Activated CD8-positive, alpha-beta memory T cell treated with anti-CD3 and anti-CD28 coated beads, Interleukin-2, amount 10 ng/mL, durations not matched to agents 7 days and 5 days (primary cell): ENCODE results near the gene PRR3. TPM values are rescaled to one million over a fixed set of nuclear protein-coding genes. Genes with fewer than 3 reads are reported as not detected.

Experiments used
- ATAC-seq: fragments of 150-1000 bp; cut with Tn5 transposase; one replicate; pipeline ENCODE4 v1.10.0; 2021; ENCODE audit warnings: moderate library complexity
- CTCF ChIA-PET: fragments of 350-600 bp; sonication (Branson Sonifier 250); formaldehyde crosslinking; loops from one replicate; lab custom pipeline; 2021; ENCODE audit warnings: antibody characterized with exemption; lab: Charles Lee
- DNase-seq: peaks from one replicate; pipeline ENCODE4 v3.0.0-alpha.2; 2020
- H3K27ac Mint-ChIP-seq: one replicate; pipeline ENCODE4 v1.8.0; 2021; ENCODE audit warnings: mild to moderate bottlenecking, mixed read lengths
- H3K27me3 Mint-ChIP-seq: one replicate; pipeline ENCODE4 v1.8.0; 2021; ENCODE audit warnings: mixed read lengths
- H3K36me3 Mint-ChIP-seq: one replicate; pipeline ENCODE4 v1.8.0; 2021; ENCODE audit warnings: mild to moderate bottlenecking, mixed read lengths
- H3K4me1 Mint-ChIP-seq: one replicate; pipeline ENCODE4 v1.8.0; 2021; ENCODE audit warnings: mixed read lengths
- H3K4me3 Mint-ChIP-seq: one replicate; pipeline ENCODE4 v1.8.0; 2021; ENCODE audit warnings: mild to moderate bottlenecking, moderate library complexity, mixed read lengths
- H3K9me3 Mint-ChIP-seq: one replicate; pipeline ENCODE4 v1.8.0; 2022; ENCODE audit warnings: low read depth, mixed read lengths
- total RNA-seq, 2 experiments: library from RNA; stranded (reverse); gene quantifications; one replicate each; pipeline ENCODE4 v1.2.3, GENCODE V29; 2021

Gene PRR3
- total RNA-seq, 2 experiments from 2014 or later = 19.5 to 23.6 TPM

- no peak overlapping the region for H3K27ac Mint-ChIP-seq
- no peaks in the 10 kb centered on the region for H3K27me3 Mint-ChIP-seq
- no peak overlapping the region for H3K4me3 Mint-ChIP-seq
- peaks cover 32% of the 10 kb centered on the region for H3K4me1 Mint-ChIP-seq
- ATAC-seq (no peak), DNase-seq (no peak)
- peaks cover 9% of the 10 kb centered on the region for H3K36me3 Mint-ChIP-seq
- CTCF ChIA-PET = interaction anchor here (1.0 to 12.0 kb wide), 20 partner anchors 9 to 192 kb away, joined by 3 to 305 read pairs (median 20); partner anchors contain the start of genes ABCF1, GNL1 and PRR3
- no peaks in the 10 kb centered on the region for H3K9me3 Mint-ChIP-seq
These were observed 13.3 kb upstream of the PRR3 start for GRCh38 chr6:30543821-30544220.

DNA sequence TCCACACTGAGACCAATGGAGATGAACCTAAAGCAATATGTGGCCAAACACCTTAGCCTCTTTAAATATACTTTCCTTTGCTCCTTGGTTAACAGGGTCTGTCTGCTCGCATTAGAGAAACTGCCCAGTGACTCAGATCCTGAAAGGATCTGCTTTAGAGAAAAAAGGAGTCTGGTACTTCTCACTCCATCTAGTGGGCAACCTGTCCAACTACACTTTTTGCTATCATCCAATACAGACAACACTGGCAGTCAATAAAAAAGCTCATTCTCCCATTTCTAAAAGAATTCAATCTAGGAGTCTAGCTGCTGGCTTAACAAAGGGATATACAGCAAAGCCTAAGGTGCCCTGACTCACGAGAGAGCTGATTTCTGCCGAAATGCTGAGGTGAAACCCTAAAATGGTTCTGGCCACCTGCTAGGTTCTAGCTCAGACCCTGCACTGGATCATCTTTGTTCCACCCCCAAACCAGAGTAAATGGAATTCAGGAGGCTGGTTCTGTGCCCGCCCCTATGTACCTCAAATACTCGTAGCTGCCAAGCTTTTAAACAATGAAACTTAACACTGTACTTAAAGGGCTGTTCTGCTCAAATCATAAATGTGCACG, 12.3 kb upstream of the PRR3 start:
- no peaks in the 10 kb centered on the region for H3K27me3 Mint-ChIP-seq
- CTCF ChIA-PET = interaction anchor here (0.7 to 12.0 kb wide), 37 partner anchors 8 to 371 kb away, joined by 3 to 305 read pairs (median 5); partner anchors contain the start of genes ABCF1, DHX16, GNL1 and MRPS18B
- H3K27ac Mint-ChIP-seq = no peak overlapping the region
- H3K4me1 Mint-ChIP-seq = peaks cover 32% of the 10 kb centered on the region
- peaks cover 15% of the 10 kb centered on the region for H3K36me3 Mint-ChIP-seq
- ATAC-seq = peak; percentile 59
- no peak for DNase-seq
- H3K9me3 Mint-ChIP-seq = no peaks in the 10 kb centered on the region
- no peak overlapping the region for H3K4me3 Mint-ChIP-seq

GRCh38 chr6:30547454-30547853, 9.6 kb upstream of the PRR3 start:
- H3K36me3 Mint-ChIP-seq = peaks cover 25% of the 10 kb centered on the region
- no peak for DNase-seq
- peaks cover 21% of the 10 kb centered on the region for H3K4me1 Mint-ChIP-seq
- H3K4me3 Mint-ChIP-seq = no peak overlapping the region
- no peaks in the 10 kb centered on the region for H3K27me3 Mint-ChIP-seq
- no peaks in the 10 kb centered on the region for H3K9me3 Mint-ChIP-seq
- no peak overlapping the region for H3K27ac Mint-ChIP-seq
- CTCF ChIA-PET = interaction anchor here (0.8 to 12.0 kb wide), 4 partner anchors 16 to 63 kb away, joined by 3 to 305 read pairs (median 53); no protein-coding TSS in a partner anchor
- no peak for ATAC-seq

DNA sequence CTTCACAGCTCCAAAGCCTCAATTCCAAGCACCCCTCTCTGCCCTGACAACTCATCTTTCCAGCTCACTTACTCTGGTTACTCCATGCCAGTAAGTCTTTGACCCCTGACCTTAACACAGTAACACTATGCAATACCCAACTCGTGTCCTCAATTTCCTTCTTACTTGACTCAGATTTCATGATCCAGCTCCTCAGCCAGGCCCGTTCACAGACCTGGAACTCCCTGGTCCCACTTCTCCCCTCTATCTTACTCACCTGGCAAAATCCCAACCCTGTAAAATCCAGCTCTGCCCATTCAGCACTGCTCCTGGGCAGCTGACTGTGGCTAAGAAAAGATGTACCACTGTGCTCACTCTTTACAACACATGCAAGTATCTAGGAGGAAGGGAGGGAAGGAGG, 8.7 kb upstream of the PRR3 start:
- DNase-seq (no peak), ATAC-seq (no peak)
- Mint-ChIP-seq H3K4me1 (peaks cover 13% of the 10 kb centered on the region), H3K27ac (no peak overlapping the region), H3K36me3 (peaks cover 32% of the 10 kb centered on the region), H3K4me3 (no peak overlapping the region), H3K27me3 (no peaks in the 10 kb centered on the region), H3K9me3 (no peaks in the 10 kb centered on the region)
- CTCF ChIA-PET = interaction anchor here (1.2 to 12.0 kb wide), 3 partner anchors 17 to 64 kb away, joined by 5 to 305 read pairs (median 101); no protein-coding TSS in a partner anchor

DNA sequence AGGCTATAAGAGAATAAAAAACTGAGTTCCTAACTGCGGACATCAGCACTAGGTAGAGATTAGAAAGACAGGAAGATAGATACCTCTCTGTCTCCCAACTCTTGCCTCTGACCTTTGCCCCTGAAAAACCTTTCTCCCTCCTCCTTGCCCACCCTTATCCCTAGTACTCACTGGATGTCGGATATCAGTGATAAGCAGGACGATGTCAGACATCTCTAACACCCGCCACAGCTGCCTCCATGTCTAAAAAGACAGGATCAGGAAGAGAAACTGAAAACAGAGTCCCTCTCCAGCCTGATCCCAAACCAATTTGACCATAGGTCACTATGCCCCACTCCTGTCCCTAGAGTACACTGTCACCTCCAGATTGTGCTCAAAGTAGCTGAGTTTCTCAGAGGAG, 2.7 kb upstream of the PRR3 start:
- CTCF ChIA-PET = interaction anchor here (1.0 to 6.4 kb wide), 6 partner anchors 8 to 72 kb away, joined by 3 to 100 read pairs (median 7); no protein-coding TSS in a partner anchor
- Mint-ChIP-seq H3K4me3 (peak overlapping the region; percentile 50), H3K9me3 (no peaks in the 10 kb centered on the region), H3K27ac (peak overlapping the region; percentile 32), H3K4me1 (peaks cover 27% of the 10 kb centered on the region), H3K27me3 (no peaks in the 10 kb centered on the region), H3K36me3 (peaks cover 31% of the 10 kb centered on the region)
- ATAC-seq (no peak), DNase-seq (no peak)

- Mint-ChIP-seq H3K9me3 (no peaks in the 10 kb centered on the region), H3K36me3 (peaks cover 30% of the 10 kb centered on the region), H3K27me3 (no peaks in the 10 kb centered on the region), H3K4me3 (peak overlapping the region; percentile 98), H3K4me1 (peaks cover 32% of the 10 kb centered on the region), H3K27ac (peak overlapping the region; percentile 100)
- CTCF ChIA-PET = interaction anchor here (0.7 to 6.4 kb wide), 8 partner anchors 9 to 102 kb away, joined by 3 to 100 read pairs (median 5); no protein-coding TSS in a partner anchor
- no peak for ATAC-seq
- DNase-seq = peak; percentile 50
These were observed 1.9 kb upstream of the PRR3 start for GRCh38 chr6:30554962-30555815.

GRCh38 chr6:30555816-30556065, 1.4 kb upstream of the PRR3 start:
- no peaks in the 10 kb centered on the region for H3K9me3 Mint-ChIP-seq
- H3K4me1 Mint-ChIP-seq = peaks cover 33% of the 10 kb centered on the region
- H3K27me3 Mint-ChIP-seq = no peaks in the 10 kb centered on the region
- DNase-seq (no peak), ATAC-seq (no peak)
- CTCF ChIA-PET = interaction anchor here (0.7 to 6.4 kb wide), 7 partner anchors 10 to 102 kb away, joined by 3 to 100 read pairs (median 5); no protein-coding TSS in a partner anchor
- H3K4me3 Mint-ChIP-seq = peak overlapping the region; percentile 98
- H3K36me3 Mint-ChIP-seq = peaks cover 29% of the 10 kb centered on the region
- peak overlapping the region; percentile 100 for H3K27ac Mint-ChIP-seq

DNA sequence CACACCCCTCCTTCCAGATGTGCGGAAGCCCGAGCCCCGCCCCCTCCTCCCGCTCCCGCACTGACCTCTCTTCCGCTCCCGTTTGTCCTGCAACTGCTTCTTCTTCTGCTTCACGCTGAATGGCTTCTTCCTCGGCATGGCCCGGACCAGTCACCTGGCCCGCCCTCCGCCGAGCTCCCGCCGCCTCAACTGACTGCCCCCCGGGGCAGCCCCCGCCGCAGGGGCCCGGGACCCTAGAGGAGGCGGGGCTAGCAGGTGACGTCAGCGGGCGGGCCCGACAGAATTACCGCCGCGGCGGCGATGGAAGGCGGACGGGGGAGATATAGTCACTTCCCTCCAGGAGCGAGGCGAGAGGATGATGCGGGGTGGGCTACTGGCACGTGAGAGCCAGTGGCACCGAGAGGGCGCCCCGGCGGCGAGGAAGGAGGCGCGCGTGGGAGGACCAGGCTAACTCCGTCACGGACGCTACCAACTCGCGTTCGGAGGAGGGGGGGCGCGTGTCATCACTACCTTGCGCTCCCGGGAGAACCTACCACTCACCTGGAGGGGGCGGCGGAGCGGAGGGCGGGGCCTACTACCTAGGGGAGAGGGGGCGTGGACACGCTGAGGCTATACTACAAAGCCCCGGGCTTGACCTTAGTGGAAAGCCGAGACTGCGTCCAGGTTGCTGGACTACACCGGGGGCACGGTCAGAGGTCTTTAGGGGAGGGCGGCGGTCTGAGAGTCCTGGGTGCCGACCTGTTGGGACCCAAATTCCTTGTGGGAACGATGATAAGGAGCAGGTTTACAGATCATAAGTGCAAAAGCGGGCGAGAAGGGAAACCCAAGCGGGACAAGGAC, 809 bp upstream of the PRR3 start, which contains the start of gene GNL1:
TSS of gene GNL1 (minus strand) at position 424 of the 840 bp plus-strand sequence. CDS start at position 138, 286 bp downstream.
- DNase-seq (peak; percentile 99), ATAC-seq (peak; percentile 90)
- peaks cover 34% of the 10 kb centered on the region for H3K4me1 Mint-ChIP-seq
- CTCF ChIA-PET = interaction anchor here (0.9 to 6.4 kb wide), 14 partner anchors 10 to 174 kb away, joined by 3 to 100 read pairs (median 5); partner anchors contain the start of gene ABCF1
- H3K9me3 Mint-ChIP-seq = no peaks in the 10 kb centered on the region
- H3K27ac Mint-ChIP-seq = peak within 1 kb of the TSS; percentile 100
- peak within 1 kb of the TSS; percentile 98 for H3K4me3 Mint-ChIP-seq
- no peaks in the 10 kb centered on the region for H3K27me3 Mint-ChIP-seq
- H3K36me3 Mint-ChIP-seq = peaks cover 27% of the 10 kb centered on the region

DNA sequence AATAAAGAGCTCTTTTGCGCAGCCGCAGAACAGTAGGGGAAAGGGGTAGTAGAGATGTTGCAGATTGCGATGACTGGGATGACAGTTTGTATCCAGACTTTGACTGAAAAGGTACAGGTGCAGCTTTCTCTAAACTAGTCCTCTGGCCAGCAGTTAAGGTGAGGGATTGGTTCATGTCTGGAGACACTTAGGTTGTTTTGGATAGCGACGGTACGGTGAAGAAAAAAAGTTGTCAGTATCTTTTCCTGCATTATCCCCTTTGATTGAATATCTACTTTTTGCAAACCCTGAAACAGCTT, 537 bp downstream of the PRR3 start:
- Mint-ChIP-seq H3K27ac (peak overlapping the region; percentile 100), H3K36me3 (peaks cover 27% of the 10 kb centered on the region), H3K9me3 (no peaks in the 10 kb centered on the region), H3K4me3 (peak overlapping the region; percentile 98), H3K4me1 (peaks cover 34% of the 10 kb centered on the region), H3K27me3 (no peaks in the 10 kb centered on the region)
- CTCF ChIA-PET = interaction anchor here (0.7 to 3.0 kb wide), 8 partner anchors 9 to 173 kb away, joined by 3 to 17 read pairs (median 5); partner anchors contain the start of gene ABCF1
- ATAC-seq (no peak), DNase-seq (no peak)

GRCh38 chr6:30560930-30561329, 3.8 kb downstream of the PRR3 start:
- Mint-ChIP-seq H3K9me3 (no peaks in the 10 kb centered on the region), H3K4me3 (no peak overlapping the region), H3K36me3 (peaks cover 31% of the 10 kb centered on the region), H3K4me1 (peaks cover 25% of the 10 kb centered on the region), H3K27me3 (no peaks in the 10 kb centered on the region), H3K27ac (no peak overlapping the region)
- DNase-seq (no peak), ATAC-seq (no peak)
- CTCF ChIA-PET = interaction anchor here (0.8 to 1.2 kb wide), 2 partner anchors 18 to 37 kb away, joined by 3 read pairs; no protein-coding TSS in a partner anchor

DNA sequence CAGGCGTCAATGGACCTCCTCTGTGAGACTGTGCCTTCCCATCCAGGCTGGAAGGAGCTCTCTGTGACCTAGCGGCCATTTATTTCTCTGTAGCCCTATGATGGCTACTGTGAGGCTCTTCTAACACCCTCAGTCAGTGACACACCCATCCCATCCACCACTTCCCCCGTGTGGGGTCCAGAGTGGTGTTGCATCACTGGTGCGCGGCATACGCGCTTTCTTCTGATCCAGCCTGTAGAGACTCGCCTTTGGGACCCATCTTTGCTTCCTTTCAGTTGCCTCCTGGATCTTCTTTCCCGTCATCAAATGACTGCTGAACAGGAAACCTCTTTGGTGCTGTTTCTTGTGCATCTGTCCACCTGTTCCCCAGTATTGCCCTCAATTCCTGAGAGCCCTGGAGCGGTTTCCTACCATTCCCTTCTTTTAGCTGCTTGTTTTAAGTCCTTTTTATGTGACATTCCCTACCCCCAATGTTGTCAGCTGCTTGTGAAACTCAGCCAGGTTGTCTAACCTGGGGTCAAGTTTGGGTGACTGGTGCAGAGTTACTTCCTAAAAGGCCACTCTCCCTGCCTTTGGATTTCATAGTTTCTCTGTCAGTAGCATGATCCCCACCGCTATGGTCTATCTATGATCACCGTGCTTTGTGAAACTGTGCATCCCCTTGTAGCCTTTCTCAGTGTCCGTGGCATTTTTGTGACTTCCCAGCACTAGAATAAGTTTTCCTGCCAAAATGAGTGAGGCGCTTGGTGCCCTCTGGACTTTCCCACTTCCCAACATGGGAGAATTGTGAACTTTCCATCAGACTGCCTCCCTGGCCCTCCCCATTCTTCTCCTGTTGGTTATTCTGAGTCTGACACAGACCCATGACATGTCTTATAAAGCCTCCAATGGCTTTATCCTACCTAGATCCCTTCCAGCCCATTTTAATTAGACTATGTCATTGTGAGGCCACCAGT, 5.7 kb downstream of the PRR3 start:
- CTCF ChIA-PET = interaction anchor here (1.7 to 5.4 kb wide), 2 partner anchors 19 to 34 kb away, joined by 5 to 43 read pairs; no protein-coding TSS in a partner anchor
- DNase-seq (no peak), ATAC-seq (no peak)
- Mint-ChIP-seq H3K4me3 (no peak overlapping the region), H3K27me3 (no peaks in the 10 kb centered on the region), H3K4me1 (peaks cover 21% of the 10 kb centered on the region), H3K36me3 (peaks cover 26% of the 10 kb centered on the region), H3K27ac (no peak overlapping the region), H3K9me3 (no peaks in the 10 kb centered on the region)

- no peak for ATAC-seq
- H3K36me3 Mint-ChIP-seq = peaks cover 26% of the 10 kb centered on the region
- no peak overlapping the region for H3K4me3 Mint-ChIP-seq
- H3K9me3 Mint-ChIP-seq = no peaks in the 10 kb centered on the region
- no peak overlapping the region for H3K27ac Mint-ChIP-seq
- H3K27me3 Mint-ChIP-seq = no peaks in the 10 kb centered on the region
- no peak for DNase-seq
- CTCF ChIA-PET = interaction anchor here (1.7 to 5.4 kb wide), 2 partner anchors 20 to 33 kb away, joined by 5 to 43 read pairs; no protein-coding TSS in a partner anchor
- peaks cover 15% of the 10 kb centered on the region for H3K4me1 Mint-ChIP-seq
These were observed 7.0 kb downstream of the PRR3 start for GRCh38 chr6:30564114-30564513.
